OCI-LY7 (cell line): Measurements from ENCODE around the gene ULK4. TPM values are rescaled to one million over a fixed set of nuclear protein-coding genes. Genes with fewer than 3 reads are reported as not detected.

ENCODE experiments used
- BruUV-seq: library from RNA; stranded (reverse); fragments of 400-500 nt; replicated peaks from 2 replicates; lab custom pipeline; 2021; lab: Mats Ljungman, UMichigan
- CTCF ChIA-PET: fragments of 300-600 bp; sonication (Branson Sonifier 250); formaldehyde crosslinking; loops from one replicate; lab custom pipeline; 2022; ENCODE audit warnings: antibody characterized with exemption; ENCODE audit not compliant: unreplicated experiment; lab: Charles Lee
- POLR2A ChIA-PET: fragments of 300-600 bp; sonication (Branson Sonifier 250); formaldehyde crosslinking; loops from one replicate; lab custom pipeline; 2022; ENCODE audit warnings: antibody characterized with exemption; lab: Charles Lee
- DNase-seq: peaks from one replicate; pipeline ENCODE4 v3.0.0-alpha.2; 2015; ENCODE audit warnings: low spot score
- H2AFZ ChIP-seq: fragments of 200-600 bp; sonication (generic), shearing (Covaris generic); 2 replicates; pipeline ENCODE4 v1.6.1; 2014; ENCODE audit warnings: mild to moderate bottlenecking, antibody characterized with exemption, low read length, moderate library complexity
- H3K27ac ChIP-seq: fragments of 200-600 bp; sonication (generic); 2 replicates; pipeline ENCODE4 v1.5.1; 2014; ENCODE audit warnings: mixed run types, low read depth, mild to moderate bottlenecking, moderate library complexity, low read length, inconsistent platforms; ENCODE audit not compliant: poor library complexity, severe bottlenecking
- H3K36me3 ChIP-seq: fragments of 200-600 bp; sonication (generic); 2 replicates; pipeline ENCODE4 v1.6.1; 2014; ENCODE audit warnings: mild to moderate bottlenecking, antibody characterized with exemption, low read length, moderate library complexity, mixed read lengths; ENCODE audit not compliant: insufficient read depth
- H3K4me1 ChIP-seq: fragments of 200-600 bp; sonication (generic); 2 replicates; pipeline ENCODE4 v1.5.1; 2014; ENCODE audit warnings: mild to moderate bottlenecking, low read length; ENCODE audit not compliant: insufficient read depth, poor library complexity, severe bottlenecking
- H3K4me2 ChIP-seq: fragments of 200-600 bp; sonication (generic); 2 replicates; pipeline ENCODE4 v1.6.1; 2014; ENCODE audit warnings: mild to moderate bottlenecking, low read length
- H3K4me3 ChIP-seq: fragments of 200-600 bp; sonication (generic); 2 replicates; pipeline ENCODE4 v1.5.1; 2014; ENCODE audit warnings: mild to moderate bottlenecking, low read depth, low read length; ENCODE audit not compliant: poor library complexity, severe bottlenecking
- H3K79me2 ChIP-seq: fragments of 200-600 bp; sonication (generic); 2 replicates; pipeline ENCODE4 v1.6.1; 2016; ENCODE audit warnings: low read depth, mild to moderate bottlenecking, low read length, moderate library complexity, mixed read lengths; ENCODE audit not compliant: insufficient read depth
- H3K9me2 ChIP-seq: fragments of 200-600 bp; sonication (generic); 2 replicates; pipeline ENCODE4 v1.6.1; 2016; ENCODE audit warnings: mild to moderate bottlenecking, low read length, mixed read lengths; ENCODE audit not compliant: insufficient read depth
- H3K9me3 ChIP-seq: fragments of 200-600 bp; sonication (generic); 2 replicates; pipeline ENCODE4 v1.6.1; 2014; ENCODE audit warnings: mild to moderate bottlenecking, mixed run types, low read length, mixed read lengths
- H4K20me1 ChIP-seq: fragments of 200-600 bp; sonication (generic); 2 replicates; pipeline ENCODE4 v1.6.1; 2014; ENCODE audit warnings: mild to moderate bottlenecking, antibody characterized with exemption, low read length, moderate library complexity, mixed read lengths; ENCODE audit not compliant: insufficient read depth
- EZH2phosphoT487 ChIP-seq: fragments of 200-600 bp; sonication (generic); IDR thresholded peaks from 2 replicates; pipeline ENCODE4 v1.6.1; 2018; ENCODE audit warnings: low read depth, borderline replicate concordance, mild to moderate bottlenecking, mixed run types, antibody characterized with exemption, low read length, moderate library complexity, mixed read lengths
- intact Hi-C: fragments of 100-400 bp; cut with micrococcal nuclease; formaldehyde crosslinking; loops from one replicate; pipeline ENCODE4 v1.10.0; 2022; ENCODE audit not compliant: unreplicated experiment
- total RNA-seq, 2 experiments: library from RNA; depleted of rRNA in 1 of 2; stranded (reverse); fragments of >200 nt in 1 of 2; shearing (Covaris generic) in 1 of 2; gene quantifications; 2 replicates each; pipeline ENCODE4 v1.2.3, GENCODE V29; 2014 to 2022
- TF ChIP-seq, protein P1 (sequence below): fragments of 200-600 bp; sonication (generic); conservative IDR thresholded peaks from 2 replicates; pipeline ENCODE4 v1.5.1; 2014; ENCODE audit warnings: mild to moderate bottlenecking, antibody characterized with exemption, low read length, moderate library complexity, mixed read lengths

Gene ULK4
- total RNA-seq, 2 experiments from 2014 or later = 18.9 to 21.0 TPM

DNA sequence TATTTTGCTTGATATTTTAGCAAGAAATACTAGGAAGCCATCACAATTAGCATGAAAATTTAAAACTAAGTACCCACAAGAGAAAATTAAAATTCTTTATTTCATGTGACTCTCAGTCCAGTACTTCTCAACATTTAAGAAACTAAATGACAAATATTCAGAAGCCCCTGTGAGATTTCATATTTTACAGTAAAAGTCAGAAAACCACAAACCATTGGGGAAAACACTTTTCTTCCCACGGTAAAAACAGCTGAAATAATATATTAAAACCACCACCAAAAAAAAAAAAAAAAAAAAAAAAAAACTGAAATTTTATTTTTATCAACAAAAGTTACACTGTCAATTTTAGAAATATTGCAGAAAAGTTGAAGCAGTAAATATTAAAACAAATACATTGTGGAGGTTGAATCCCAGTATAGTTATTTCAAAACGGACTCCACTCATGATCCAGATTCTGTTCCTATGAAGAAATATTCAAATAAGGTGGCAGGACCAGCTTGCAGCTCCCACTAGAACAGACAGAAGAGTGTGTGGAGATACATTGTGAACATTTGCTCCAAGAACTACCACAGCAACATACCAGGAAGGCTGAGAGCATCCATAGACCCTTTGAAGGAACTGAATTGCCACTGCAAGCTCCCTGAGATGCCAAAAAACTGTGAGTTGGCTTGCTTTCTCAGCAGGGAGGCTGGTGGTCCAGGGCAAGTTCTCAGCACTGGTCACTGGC, 454.4 kb downstream of the ULK4 start:
- ChIA-PET CTCF (no interaction called here), POLR2A (interaction anchor here (0.6 kb wide), 1 partner anchor 16 kb away, joined by 3 read pairs; no protein-coding TSS in a partner anchor)
- BruUV-seq = no TSS peak
- Histone ChIP-seq H3K36me3 (no peaks in the 10 kb centered on the region), H3K27ac (no peak overlapping the region), H3K79me2 (no peaks in the 10 kb centered on the region), H3K4me3 (no peak overlapping the region), H3K9me2 (no peaks in the 10 kb centered on the region), H3K9me3 (no peaks in the 10 kb centered on the region), H3K4me1 (no peaks in the 10 kb centered on the region), H3K4me2 (no peak overlapping the region), H4K20me1 (no peaks in the 10 kb centered on the region), H2AFZ (no peak overlapping the region)
- DNase-seq = no peak
- intact Hi-C loops = no loop called here
- TF ChIP-seq, protein P1, sequence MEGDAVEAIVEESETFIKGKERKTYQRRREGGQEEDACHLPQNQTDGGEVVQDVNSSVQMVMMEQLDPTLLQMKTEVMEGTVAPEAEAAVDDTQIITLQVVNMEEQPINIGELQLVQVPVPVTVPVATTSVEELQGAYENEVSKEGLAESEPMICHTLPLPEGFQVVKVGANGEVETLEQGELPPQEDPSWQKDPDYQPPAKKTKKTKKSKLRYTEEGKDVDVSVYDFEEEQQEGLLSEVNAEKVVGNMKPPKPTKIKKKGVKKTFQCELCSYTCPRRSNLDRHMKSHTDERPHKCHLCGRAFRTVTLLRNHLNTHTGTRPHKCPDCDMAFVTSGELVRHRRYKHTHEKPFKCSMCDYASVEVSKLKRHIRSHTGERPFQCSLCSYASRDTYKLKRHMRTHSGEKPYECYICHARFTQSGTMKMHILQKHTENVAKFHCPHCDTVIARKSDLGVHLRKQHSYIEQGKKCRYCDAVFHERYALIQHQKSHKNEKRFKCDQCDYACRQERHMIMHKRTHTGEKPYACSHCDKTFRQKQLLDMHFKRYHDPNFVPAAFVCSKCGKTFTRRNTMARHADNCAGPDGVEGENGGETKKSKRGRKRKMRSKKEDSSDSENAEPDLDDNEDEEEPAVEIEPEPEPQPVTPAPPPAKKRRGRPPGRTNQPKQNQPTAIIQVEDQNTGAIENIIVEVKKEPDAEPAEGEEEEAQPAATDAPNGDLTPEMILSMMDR = no peak
- TF ChIP-seq EZH2phosphoT487 = no peak

DNA sequence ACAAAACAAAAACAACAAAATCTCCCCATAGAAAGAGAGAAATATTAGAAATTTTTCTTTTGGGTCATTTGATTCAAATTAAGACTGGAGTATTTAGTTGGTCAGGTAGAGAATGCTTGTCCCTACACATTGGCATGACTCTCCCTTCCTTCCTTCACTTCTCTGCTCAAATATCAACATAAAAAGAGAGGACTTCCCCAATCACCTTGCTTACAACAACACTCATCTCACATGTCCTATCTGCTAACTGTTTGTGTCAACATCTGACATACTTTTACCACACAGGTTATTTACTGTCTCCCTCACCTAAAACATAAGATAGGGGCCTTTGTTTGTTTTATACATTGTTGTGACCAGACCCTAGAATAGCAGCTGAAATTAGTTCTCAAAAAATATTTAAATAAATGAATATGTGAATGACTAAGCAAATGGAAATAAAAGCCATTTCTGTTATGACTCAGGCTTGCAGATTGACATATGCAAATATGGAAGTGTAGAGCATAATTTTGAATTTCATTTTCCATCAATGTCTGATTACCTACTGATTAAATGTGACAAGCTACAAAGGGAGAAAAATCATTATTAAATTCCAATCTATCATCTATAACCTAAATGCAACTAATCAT, 457.8 kb downstream of the ULK4 start:
- POLR2A ChIA-PET = no interaction called here
- TF ChIP-seq EZH2phosphoT487 = no peak

DNA sequence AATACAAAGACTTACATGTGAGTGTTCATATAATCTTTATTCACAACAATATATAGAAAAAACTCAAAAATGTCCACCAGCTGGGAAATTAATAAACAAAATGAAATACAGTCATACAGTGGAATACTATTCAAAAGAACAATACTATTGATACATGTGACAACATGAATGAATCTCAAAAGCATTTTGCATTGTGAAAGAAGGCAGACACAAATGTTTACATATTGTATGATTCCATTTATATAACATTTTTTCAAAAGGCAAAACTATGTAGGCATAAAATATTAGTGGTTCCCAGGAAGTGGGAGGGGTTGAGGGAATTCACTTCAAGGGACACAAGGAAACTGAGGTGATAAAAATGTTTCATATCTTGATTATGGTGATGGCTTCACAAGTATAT, 459.4 kb downstream of the ULK4 start:
- no TSS peak for BruUV-seq
- POLR2A ChIA-PET = no interaction called here

More for the DNA sequence above, 457.8 kb downstream of the ULK4 start:
- CTCF ChIA-PET = no interaction called here
- Histone ChIP-seq H3K9me2 (no peaks in the 10 kb centered on the region), H3K4me1 (no peaks in the 10 kb centered on the region), H3K27ac (no peak overlapping the region), H2AFZ (no peak overlapping the region), H3K79me2 (no peaks in the 10 kb centered on the region), H4K20me1 (no peaks in the 10 kb centered on the region), H3K4me3 (no peak overlapping the region), H3K36me3 (no peaks in the 10 kb centered on the region), H3K4me2 (no peak overlapping the region), H3K9me3 (no peaks in the 10 kb centered on the region)
- BruUV-seq = no TSS peak
- DNase-seq = no peak
- intact Hi-C loops = no loop called here

More for the DNA sequence above, 459.4 kb downstream of the ULK4 start:
- Histone ChIP-seq H2AFZ (no peak overlapping the region), H3K9me2 (no peaks in the 10 kb centered on the region), H3K4me3 (no peak overlapping the region), H3K9me3 (no peaks in the 10 kb centered on the region), H3K36me3 (no peaks in the 10 kb centered on the region), H4K20me1 (no peaks in the 10 kb centered on the region), H3K4me1 (no peaks in the 10 kb centered on the region), H3K79me2 (no peaks in the 10 kb centered on the region), H3K4me2 (no peak overlapping the region), H3K27ac (no peak overlapping the region)
- no peak for DNase-seq
- intact Hi-C loops = no loop called here
- no peak for TF ChIP-seq EZH2phosphoT487
- TF ChIP-seq, protein P1 = no peak
- CTCF ChIA-PET = no interaction called here
